ENCODE data around the gene SUSD6. TPM values are rescaled to one million over a fixed set of nuclear protein-coding genes. Genes with fewer than 3 reads are reported as not detected.
A peak's percentile ranks its signal among the peaks of the same experiment; 100 is the strongest.

The SUSD6 gene
- polyA plus RNA-seq, 4 donors, result 14.3 to 46.2 (median 16.7) TPM

- Histone ChIP-seq H3K4me3 (ENCODE audit: low read depth in 1 of 3, low read length in 3 of 3) (no peak overlapping the region), H3K27ac (ENCODE audit: low read depth in 1 of 3, low read length in 2 of 3) (peak overlapping the region in 1 of 3 donors; percentile 41), H3K4me1 (ENCODE audit: control insufficient read depth in 3 of 3, insufficient read depth in 2 of 3, low read depth in 1 of 3, low read length in 2 of 3) (peaks cover 14 to 37% (median 25%) of the 10 kb centered on the region in 3 donors), H3K36me3 (ENCODE audit: control insufficient read depth in 3 of 3, insufficient read depth in 2 of 3, low read depth in 1 of 3, low read length in 3 of 3) (peaks cover 3 to 22% (median 3%) of the 10 kb centered on the region in 3 donors), H3K9me3 (ENCODE audit: control insufficient read depth in 2 of 2, insufficient read depth in 1 of 2, low read depth in 1 of 2, low read length in 1 of 2) (no peaks in the 10 kb centered on the region), H3K27me3 (ENCODE audit: control insufficient read depth in 3 of 3, insufficient read depth in 3 of 3, low read length in 3 of 3) (no peaks in the 10 kb centered on the region)
- DNase-seq (peak in 1 of 2 donors; percentile 47), FAIRE-seq (no peak)
- WGBS, 3 donors, result 68 to 75% (median 70%) methylated on average over 4 of the region's 4 CpGs
Measured at GRCh38 chr14:69664265-69664664, 52.9 kb downstream of the SUSD6 start.

GRCh38 chr14:69664865-69665526 lies 53.6 kb downstream of the SUSD6 start:
- WGBS, 3 donors, result 61 to 67% (median 62%) methylated on average over 7 of the region's 7 CpGs
- peaks cover 3 to 18% (median 3%) of the 10 kb centered on the region in 3 donors for H3K36me3 ChIP-seq (ENCODE audit: control insufficient read depth in 3 of 3, insufficient read depth in 2 of 3, low read depth in 1 of 3, low read length in 3 of 3)
- peaks cover 15 to 37% (median 24%) of the 10 kb centered on the region in 3 donors for H3K4me1 ChIP-seq (ENCODE audit: control insufficient read depth in 3 of 3, insufficient read depth in 2 of 3, low read depth in 1 of 3, low read length in 2 of 3)
- no peaks in the 10 kb centered on the region for H3K9me3 ChIP-seq (ENCODE audit: control insufficient read depth in 2 of 2, insufficient read depth in 1 of 2, low read depth in 1 of 2, low read length in 1 of 2)
- no peak overlapping the region for H3K4me3 ChIP-seq (ENCODE audit: low read depth in 1 of 3, low read length in 3 of 3)
- H3K27ac ChIP-seq (ENCODE audit: low read depth in 1 of 3, low read length in 2 of 3), result peak overlapping the region in 2 of 3 donors; percentile 41 to 48
- no peak for FAIRE-seq
- H3K27me3 ChIP-seq (ENCODE audit: control insufficient read depth in 3 of 3, insufficient read depth in 3 of 3, low read length in 3 of 3), result no peaks in the 10 kb centered on the region
- DNase-seq, result peak in 1 of 2 donors; percentile 46

DNA sequence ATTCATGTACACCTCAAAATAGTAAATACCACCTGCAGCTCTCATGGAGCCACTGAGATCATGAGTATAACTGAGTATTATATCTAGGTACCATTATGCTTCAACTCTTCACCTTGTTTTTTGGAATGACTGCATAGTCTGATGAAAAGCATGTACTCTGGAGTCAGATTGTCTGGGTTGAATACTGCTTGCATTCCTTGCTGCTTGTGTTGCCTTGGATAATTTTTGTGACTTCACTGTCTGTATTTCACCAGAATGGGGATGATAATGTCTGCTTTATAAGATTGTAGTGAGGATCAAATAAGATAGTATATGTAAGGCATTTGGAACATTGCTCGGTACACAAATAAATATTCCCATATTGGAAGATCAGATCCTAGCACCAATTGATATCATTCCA lies 54.2 kb downstream of the SUSD6 start:
- DNase-seq (no peak), FAIRE-seq (no peak)
- Histone ChIP-seq H3K27me3 (ENCODE audit: control insufficient read depth in 3 of 3, insufficient read depth in 3 of 3, low read length in 3 of 3) (no peaks in the 10 kb centered on the region), H3K4me3 (ENCODE audit: low read depth in 1 of 3, low read length in 3 of 3) (no peak overlapping the region), H3K9me3 (ENCODE audit: control insufficient read depth in 2 of 2, insufficient read depth in 1 of 2, low read depth in 1 of 2, low read length in 1 of 2) (no peaks in the 10 kb centered on the region), H3K36me3 (ENCODE audit: control insufficient read depth in 3 of 3, insufficient read depth in 2 of 3, low read depth in 1 of 3, low read length in 3 of 3) (peaks cover 0 to 15% (median 3%) of the 10 kb centered on the region in 3 donors), H3K27ac (ENCODE audit: low read depth in 1 of 3, low read length in 2 of 3) (peak overlapping the region in 1 of 3 donors; percentile 56), H3K4me1 (ENCODE audit: control insufficient read depth in 3 of 3, insufficient read depth in 2 of 3, low read depth in 1 of 3, low read length in 2 of 3) (peaks cover 11 to 34% (median 24%) of the 10 kb centered on the region in 3 donors)
- WGBS, 3 donors, result 58 to 74% (median 63%) methylated on average over 1 of the region's 1 CpG

GRCh38 chr14:69666112-69666511 lies 54.7 kb downstream of the SUSD6 start:
- WGBS, 3 donors, result 64 to 76% (median 66%) methylated on average over 3 of the region's 3 CpGs
- FAIRE-seq (no peak), DNase-seq (no peak)
- peak overlapping the region in 1 of 3 donors; percentile 56 for H3K27ac ChIP-seq (ENCODE audit: low read depth in 1 of 3, low read length in 2 of 3)
- no peaks in the 10 kb centered on the region for H3K9me3 ChIP-seq (ENCODE audit: control insufficient read depth in 2 of 2, insufficient read depth in 1 of 2, low read depth in 1 of 2, low read length in 1 of 2)
- H3K36me3 ChIP-seq (ENCODE audit: control insufficient read depth in 3 of 3, insufficient read depth in 2 of 3, low read depth in 1 of 3, low read length in 3 of 3), result peaks cover 0 to 15% (median 0%) of the 10 kb centered on the region in 3 donors
- peaks cover 11 to 34% (median 24%) of the 10 kb centered on the region in 3 donors for H3K4me1 ChIP-seq (ENCODE audit: control insufficient read depth in 3 of 3, insufficient read depth in 2 of 3, low read depth in 1 of 3, low read length in 2 of 3)
- no peak overlapping the region for H3K4me3 ChIP-seq (ENCODE audit: low read depth in 1 of 3, low read length in 3 of 3)
- no peaks in the 10 kb centered on the region for H3K27me3 ChIP-seq (ENCODE audit: control insufficient read depth in 3 of 3, insufficient read depth in 3 of 3, low read length in 3 of 3)

GRCh38 chr14:69666690-69667211 lies 55.4 kb downstream of the SUSD6 start:
- H3K4me1 ChIP-seq (ENCODE audit: control insufficient read depth in 3 of 3, insufficient read depth in 2 of 3, low read depth in 1 of 3, low read length in 2 of 3), result peaks cover 9 to 30% (median 24%) of the 10 kb centered on the region in 3 donors
- no peaks in the 10 kb centered on the region for H3K9me3 ChIP-seq (ENCODE audit: control insufficient read depth in 2 of 2, insufficient read depth in 1 of 2, low read depth in 1 of 2, low read length in 1 of 2)
- DNase-seq (no peak), FAIRE-seq (no peak)
- H3K4me3 ChIP-seq (ENCODE audit: low read depth in 1 of 3, low read length in 3 of 3), result no peak overlapping the region
- H3K36me3 ChIP-seq (ENCODE audit: control insufficient read depth in 3 of 3, insufficient read depth in 2 of 3, low read depth in 1 of 3, low read length in 3 of 3), result peaks cover 0 to 17% (median 0%) of the 10 kb centered on the region in 3 donors
- H3K27me3 ChIP-seq (ENCODE audit: control insufficient read depth in 3 of 3, insufficient read depth in 3 of 3, low read length in 3 of 3), result no peaks in the 10 kb centered on the region
- WGBS, 3 donors, result 59 to 67% (median 59%) methylated on average over 2 of the region's 2 CpGs
- peak overlapping the region in 1 of 3 donors; percentile 47 for H3K27ac ChIP-seq (ENCODE audit: low read depth in 1 of 3, low read length in 2 of 3)

DNA sequence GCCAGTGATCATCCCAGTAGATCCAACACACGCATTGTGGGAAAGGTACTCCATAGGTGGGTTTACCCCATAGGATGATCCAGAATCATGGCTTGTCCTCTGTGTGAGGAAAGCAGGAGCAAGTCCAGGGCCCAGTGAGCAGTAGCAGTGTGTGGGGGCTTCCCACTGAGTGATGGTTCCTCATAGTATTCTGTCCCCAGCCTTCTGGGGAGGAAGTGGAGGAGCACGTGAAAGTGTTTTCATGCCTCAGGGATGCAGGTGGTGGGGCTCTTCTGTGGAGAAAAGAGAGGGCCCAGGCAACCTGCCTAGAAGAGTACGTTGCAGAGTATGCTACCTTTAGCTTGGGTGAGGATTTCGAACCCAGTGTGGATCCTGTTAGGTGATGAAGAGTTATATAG lies 56.5 kb downstream of the SUSD6 start:
- Histone ChIP-seq H3K27me3 (ENCODE audit: control insufficient read depth in 3 of 3, insufficient read depth in 3 of 3, low read length in 3 of 3) (no peaks in the 10 kb centered on the region), H3K9me3 (ENCODE audit: control insufficient read depth in 2 of 2, insufficient read depth in 1 of 2, low read depth in 1 of 2, low read length in 1 of 2) (no peaks in the 10 kb centered on the region), H3K4me3 (ENCODE audit: low read depth in 1 of 3, low read length in 3 of 3) (no peak overlapping the region), H3K27ac (ENCODE audit: low read depth in 1 of 3, low read length in 2 of 3) (peak overlapping the region in 1 of 3 donors; percentile 63), H3K4me1 (ENCODE audit: control insufficient read depth in 3 of 3, insufficient read depth in 2 of 3, low read depth in 1 of 3, low read length in 2 of 3) (peaks cover 15 to 33% (median 20%) of the 10 kb centered on the region in 3 donors), H3K36me3 (ENCODE audit: control insufficient read depth in 3 of 3, insufficient read depth in 2 of 3, low read depth in 1 of 3, low read length in 3 of 3) (peaks cover 0 to 24% (median 0%) of the 10 kb centered on the region in 3 donors)
- 64 to 83% (median 64%) methylated on average over 4 of the region's 4 CpGs for WGBS, 3 donors
- no peak for DNase-seq
- no peak for FAIRE-seq

DNA sequence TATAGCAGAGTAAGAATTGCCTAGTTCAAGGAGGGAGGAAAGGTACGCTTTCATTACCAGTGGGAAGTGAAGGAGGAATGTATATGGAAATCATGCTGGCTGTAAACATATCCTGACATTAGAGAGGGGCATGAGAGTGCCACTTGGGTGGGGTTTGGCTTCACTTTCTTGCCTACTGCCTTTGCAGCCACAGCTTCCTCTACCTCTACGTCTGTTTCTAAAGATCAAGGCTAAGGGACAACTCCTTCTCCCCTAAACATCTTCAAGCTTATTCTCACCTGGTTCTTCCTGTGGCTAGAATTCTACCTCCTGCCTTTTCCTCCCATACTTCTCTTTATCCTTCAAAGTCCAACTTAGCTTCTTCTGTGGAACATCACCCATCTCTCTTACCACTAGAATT lies 58.0 kb downstream of the SUSD6 start:
- Histone ChIP-seq H3K27ac (ENCODE audit: low read depth in 1 of 3, low read length in 2 of 3) (no peak overlapping the region), H3K4me3 (ENCODE audit: low read depth in 1 of 3, low read length in 3 of 3) (no peak overlapping the region), H3K9me3 (ENCODE audit: control insufficient read depth in 2 of 2, insufficient read depth in 1 of 2, low read depth in 1 of 2, low read length in 1 of 2) (no peaks in the 10 kb centered on the region), H3K27me3 (ENCODE audit: control insufficient read depth in 3 of 3, insufficient read depth in 3 of 3, low read length in 3 of 3) (no peaks in the 10 kb centered on the region), H3K36me3 (ENCODE audit: control insufficient read depth in 3 of 3, insufficient read depth in 2 of 3, low read depth in 1 of 3, low read length in 3 of 3) (peaks cover 0 to 24% (median 0%) of the 10 kb centered on the region in 3 donors), H3K4me1 (ENCODE audit: control insufficient read depth in 3 of 3, insufficient read depth in 2 of 3, low read depth in 1 of 3, low read length in 2 of 3) (peaks cover 17 to 38% (median 32%) of the 10 kb centered on the region in 3 donors)
- DNase-seq (no peak), FAIRE-seq (no peak)
- 78 to 87% (median 81%) methylated on average over 2 of the region's 2 CpGs for whole genome bisulfite sequencing, 3 donors

DNA sequence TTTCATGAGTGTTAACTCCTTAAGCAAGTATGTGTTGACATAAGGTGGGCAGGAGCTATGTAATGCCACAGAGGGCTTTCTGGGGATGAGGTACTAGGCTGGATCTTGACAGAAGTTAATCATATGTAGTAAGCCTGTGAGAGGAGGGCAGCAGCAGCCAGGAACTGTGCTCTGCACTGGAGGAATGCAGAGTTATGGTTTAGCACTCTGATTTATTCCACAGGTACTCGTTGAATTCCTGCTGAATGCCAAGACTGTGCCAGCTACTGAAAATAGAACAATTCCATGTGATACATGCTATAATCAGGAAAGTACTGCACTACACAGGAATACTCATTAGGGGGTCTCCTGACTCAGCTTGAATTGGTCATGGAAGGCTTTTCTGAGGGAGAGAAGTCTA lies 58.7 kb downstream of the SUSD6 start:
- 74 to 82% (median 77%) methylated on average over 1 of the region's 1 CpG for WGBS, 3 donors
- Histone ChIP-seq H3K27me3 (ENCODE audit: control insufficient read depth in 3 of 3, insufficient read depth in 3 of 3, low read length in 3 of 3) (no peaks in the 10 kb centered on the region), H3K4me1 (ENCODE audit: control insufficient read depth in 3 of 3, insufficient read depth in 2 of 3, low read depth in 1 of 3, low read length in 2 of 3) (peaks cover 20 to 33% (median 30%) of the 10 kb centered on the region in 3 donors), H3K27ac (ENCODE audit: low read depth in 1 of 3, low read length in 2 of 3) (no peak overlapping the region), H3K9me3 (ENCODE audit: control insufficient read depth in 2 of 2, insufficient read depth in 1 of 2, low read depth in 1 of 2, low read length in 1 of 2) (no peaks in the 10 kb centered on the region), H3K4me3 (ENCODE audit: low read depth in 1 of 3, low read length in 3 of 3) (no peak overlapping the region), H3K36me3 (ENCODE audit: control insufficient read depth in 3 of 3, insufficient read depth in 2 of 3, low read depth in 1 of 3, low read length in 3 of 3) (peaks cover 0 to 23% (median 0%) of the 10 kb centered on the region in 3 donors)
- FAIRE-seq (no peak), DNase-seq (no peak)
